Femur (tissue), 1 donor: ENCODE results near the gene ABCB9.
A peak's percentile ranks its signal among the peaks of the same experiment; 100 is the strongest.

ENCODE experiments used
- DNase-seq: peaks from one replicate; pipeline ENCODE4 v3.0.0-alpha.2; 2017

ABCB9 gene

GRCh38 chr12:122980183-122981035 is 14.1 kb upstream of the ABCB9 start, which contains the start of gene ARL6IP4:
ARL6IP4 (plus strand) TSS chr12:122980681; CDS start chr12:122981140, 459 bp downstream.
- DNase-seq: peak; percentile 77

- DNase-seq: no peak
These were observed 13.6 kb upstream of the ABCB9 start for GRCh38 chr12:122979908-122980182.

DNA sequence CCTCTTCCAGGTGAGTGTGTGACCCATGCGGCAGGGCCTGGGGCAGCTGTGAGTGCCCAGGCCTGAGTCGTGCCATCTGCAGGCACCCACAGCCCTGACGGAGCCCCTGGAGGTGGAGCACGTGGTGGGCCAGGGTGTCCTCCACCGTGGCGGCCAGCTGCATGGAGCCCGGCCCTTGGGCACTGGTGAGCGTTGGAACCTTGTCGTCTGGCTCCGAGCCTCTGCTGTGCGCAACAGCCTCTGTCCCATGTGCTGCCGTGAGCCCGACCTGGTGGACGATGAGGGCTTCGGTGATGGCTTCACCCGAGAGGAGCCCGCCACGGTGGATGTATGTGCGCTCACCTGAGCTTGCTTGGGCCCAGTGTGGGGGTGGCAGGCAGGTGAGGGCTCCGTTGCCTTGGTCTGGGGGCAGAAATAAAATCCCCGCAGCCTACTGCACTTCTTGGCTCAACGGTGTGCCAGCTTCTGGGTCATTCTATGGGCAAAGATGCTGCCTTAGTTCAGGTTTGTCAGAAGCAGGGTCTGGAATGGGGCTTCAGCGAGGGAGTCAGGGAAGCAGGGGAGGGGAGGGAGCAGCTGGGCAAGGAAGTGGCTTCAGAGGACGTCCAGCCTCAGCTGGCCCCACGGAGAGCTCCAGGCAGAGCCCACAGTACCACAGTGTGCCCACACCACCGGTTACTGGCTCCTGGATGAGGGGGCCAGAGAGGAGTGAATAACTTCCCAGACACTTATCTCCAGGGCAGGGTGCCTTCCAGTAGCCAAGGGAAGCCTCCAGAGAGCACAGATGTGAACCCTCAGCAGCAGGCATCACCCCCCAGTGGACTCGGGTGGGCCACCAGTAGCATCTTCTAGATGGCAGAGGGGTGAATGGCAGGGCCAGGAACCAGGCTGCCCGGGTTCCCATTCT is 13.0 kb upstream of the ABCB9 start:
- no peak for DNase-seq

DNA sequence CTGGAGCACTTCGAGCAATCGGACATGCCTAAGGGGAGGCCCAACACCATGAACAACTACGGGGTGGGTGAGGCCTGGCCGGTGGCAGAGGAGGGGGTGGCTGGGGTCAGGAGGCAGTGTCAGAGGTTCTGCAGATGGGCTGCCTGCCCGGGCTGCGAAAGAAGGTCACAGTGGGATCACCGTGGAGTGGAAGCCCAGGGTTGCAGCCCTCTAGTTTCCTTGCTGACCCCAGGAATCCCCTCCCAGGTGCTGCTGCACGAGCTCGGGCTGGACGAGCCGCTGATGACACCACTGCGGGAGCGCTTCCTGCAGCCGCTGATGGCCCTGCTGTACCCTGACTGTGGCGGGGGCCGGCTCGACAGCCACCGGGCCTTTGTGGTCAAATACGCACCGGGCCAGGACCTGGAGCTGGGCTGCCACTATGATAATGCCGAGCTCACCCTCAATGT is 12.3 kb upstream of the ABCB9 start:
- no peak for DNase-seq

DNA sequence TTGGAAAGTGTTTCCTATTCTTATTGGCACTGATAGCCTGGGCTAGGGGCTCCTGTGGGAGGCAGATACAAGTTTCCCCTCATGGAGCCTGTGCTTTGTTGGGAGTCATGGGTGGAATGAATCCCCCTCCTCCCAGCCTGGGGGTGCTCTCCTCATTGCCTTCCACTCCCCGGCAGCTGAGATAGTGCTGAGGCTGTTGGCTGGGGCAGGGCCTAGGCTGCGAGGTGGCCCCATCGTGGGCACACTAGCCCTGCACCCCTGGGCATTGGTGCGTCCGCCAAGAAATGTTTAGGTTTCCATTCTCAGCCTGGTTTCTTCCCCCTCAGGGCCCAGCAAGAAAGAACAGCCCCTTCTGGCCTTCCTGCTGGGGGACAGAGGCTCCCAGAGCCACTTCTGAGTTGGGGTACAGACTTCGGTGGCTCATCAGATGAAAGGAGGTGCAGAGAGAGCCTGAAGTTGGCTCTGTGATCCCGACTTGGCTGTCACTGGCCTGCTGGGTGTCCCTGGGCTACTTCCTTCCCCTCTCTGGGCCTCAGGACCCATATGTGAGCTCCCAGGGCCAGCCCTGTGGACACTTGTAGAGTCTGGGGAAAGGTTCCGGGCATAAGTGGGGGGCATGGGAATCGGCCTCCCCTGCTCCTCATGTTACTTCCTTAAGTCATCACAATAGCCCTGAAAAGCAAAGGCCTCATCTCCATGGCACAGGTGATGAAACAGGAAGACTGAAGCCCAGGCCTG is 11.6 kb upstream of the ABCB9 start:
- DNase-seq: no peak

- DNase-seq: no peak
These were observed 10.9 kb upstream of the ABCB9 start for GRCh38 chr12:122977153-122977552.

- no peak for DNase-seq
These were observed 10.3 kb upstream of the ABCB9 start for GRCh38 chr12:122976648-122976975.

- no peak for DNase-seq
These were observed 9.8 kb upstream of the ABCB9 start for GRCh38 chr12:122975790-122976647.

DNA sequence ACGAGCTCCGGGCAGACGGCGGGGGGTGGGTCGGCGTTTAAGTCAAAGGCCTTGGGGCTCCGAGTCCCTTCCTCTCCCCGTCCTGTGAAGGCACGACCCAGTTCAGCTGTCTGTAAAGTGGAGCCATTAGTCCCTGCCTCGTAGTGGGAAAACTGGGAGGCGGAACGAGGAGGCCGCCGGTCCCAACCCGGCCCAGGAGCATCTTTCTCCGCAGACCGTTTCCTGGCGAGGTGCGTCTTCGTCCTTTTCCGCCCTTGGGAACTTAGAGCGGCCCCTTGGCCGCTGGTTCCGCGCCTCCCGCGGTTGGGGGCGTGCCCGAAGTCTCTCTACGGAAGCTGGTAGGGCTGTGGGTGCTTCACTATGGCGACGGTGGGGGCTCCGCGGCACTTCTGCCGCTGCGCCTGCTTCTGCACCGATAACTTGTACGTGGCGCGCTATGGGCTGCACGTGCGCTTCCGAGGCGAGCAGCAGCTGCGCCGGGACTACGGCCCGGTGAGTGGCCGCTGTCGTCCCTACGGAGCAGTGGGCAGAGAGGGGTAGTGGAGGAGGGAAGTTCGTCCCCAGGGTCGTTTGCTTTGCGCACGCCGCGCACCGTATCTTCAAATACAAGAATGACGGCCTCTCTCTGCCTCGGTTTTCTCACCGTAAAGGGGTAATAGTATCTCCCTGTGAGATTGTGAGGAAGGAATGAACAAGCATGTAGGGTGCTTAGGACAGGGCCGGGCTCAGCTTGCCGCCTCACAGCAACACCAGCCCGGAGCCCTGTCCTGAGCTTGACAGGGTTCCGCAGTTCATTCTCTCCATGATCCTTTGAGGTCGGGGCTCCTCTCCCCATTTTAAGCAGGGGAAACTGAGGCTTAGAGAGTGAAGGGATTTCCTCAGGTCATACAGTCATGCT is 8.9 kb upstream of the ABCB9 start, which contains the start of gene OGFOD2:
OGFOD2 (plus strand) TSS at position 353 of the 898 bp plus-strand sequence; CDS start at position 361, 8 bp downstream.
- peak; percentile 95 for DNase-seq

GRCh38 chr12:122974274-122974891 is 8.1 kb upstream of the ABCB9 start:
- peak; percentile 99 for DNase-seq

DNA sequence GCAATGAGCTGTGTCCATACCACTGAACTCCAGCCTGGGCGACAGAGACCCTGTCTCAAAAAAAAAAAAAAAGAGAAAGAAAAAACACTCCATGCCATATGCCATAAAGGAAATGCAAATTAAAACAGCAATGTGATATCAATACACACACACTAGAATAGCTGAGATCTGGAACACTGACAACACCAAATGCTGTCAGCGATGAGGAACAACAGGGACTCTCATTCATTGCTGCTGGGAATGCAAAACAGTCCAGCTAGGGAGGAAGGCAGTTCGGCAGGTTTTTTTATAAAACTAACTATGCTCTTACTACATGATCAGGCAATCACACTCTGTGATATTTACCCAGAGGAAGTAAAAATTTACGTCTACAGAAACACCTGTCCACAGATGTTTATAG is 3.4 kb upstream of the ABCB9 start:
- no peak for DNase-seq

DNA sequence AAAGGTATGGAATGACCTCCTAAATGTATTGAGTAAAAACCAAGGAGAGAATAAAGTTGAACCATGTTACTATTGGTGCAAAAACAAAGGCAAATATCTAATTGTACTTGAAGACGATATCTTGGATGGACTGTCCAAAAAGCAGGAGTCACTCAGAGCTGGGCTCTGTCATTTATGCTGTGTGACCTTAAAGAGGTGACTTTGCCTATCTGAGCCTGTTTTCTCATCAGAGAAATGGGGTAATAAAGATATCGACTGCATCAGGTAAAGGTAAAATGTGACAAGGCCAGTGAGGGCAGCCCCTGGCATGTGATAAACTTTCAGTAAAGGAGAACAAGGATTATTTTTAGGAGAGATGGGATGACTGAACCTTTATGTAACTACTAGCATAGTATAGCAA is 1.8 kb upstream of the ABCB9 start:
- no peak for DNase-seq

DNA sequence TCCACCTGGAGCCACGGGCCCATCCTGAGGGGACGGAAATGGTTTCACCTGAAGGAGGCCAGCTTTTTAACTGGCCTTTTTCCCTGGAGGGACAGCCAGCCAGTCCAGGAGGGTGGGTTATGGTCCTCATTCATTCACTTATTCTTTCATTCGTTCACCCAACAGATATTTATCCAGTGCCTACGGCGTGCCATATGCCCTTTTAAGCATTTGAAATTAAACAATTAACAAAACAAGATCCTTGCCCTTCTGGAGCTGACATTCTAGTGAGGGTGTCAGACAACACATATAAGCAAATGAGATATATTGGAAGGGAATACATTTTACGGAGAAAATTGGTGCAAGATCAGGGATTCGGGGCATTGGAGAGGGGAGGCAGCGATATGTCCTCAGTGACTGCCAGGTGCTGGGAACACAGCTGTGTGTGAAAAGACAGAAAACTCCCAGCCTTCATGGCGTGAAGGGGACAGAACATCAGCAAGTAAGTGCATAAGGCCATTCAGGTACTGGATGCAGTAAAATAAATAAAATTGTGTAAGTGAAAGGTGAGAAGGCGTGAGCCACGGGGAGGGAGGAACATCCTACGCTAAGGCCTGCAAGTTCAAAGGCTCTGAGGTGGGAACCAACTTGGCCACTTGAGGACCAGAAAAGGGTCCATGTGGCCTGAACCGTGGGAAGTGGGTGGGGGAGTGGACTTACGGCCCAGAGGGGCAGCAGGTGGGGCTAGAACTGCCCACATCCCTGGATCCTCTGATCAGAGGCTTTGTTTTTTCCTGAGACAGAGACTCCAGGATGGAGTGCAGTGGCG is 684 bp upstream of the ABCB9 start:
- DNase-seq: no peak

DNA sequence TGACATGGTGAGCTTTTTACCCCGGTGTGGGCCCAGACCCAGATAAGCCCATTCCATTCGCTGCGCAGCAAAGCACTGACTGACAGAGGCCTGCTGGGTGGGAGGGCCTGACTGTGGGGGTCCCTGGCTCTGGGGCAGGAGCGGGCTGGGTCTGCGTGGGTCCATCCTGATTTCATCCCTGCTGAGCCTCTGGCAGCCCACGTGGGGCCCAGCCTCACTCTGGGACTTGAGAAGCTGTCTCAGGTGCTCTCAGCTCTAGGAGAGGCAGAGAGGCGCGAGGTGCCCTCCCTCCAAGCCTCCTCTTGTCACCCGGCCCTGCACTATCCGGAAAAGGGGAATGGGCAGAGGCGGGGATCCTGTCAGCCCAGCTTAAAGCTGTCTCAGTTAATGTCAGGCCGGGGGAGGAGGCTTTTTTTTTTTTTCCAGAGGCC is 927 bp downstream of the ABCB9 start:
- DNase-seq: no peak

GRCh38 chr12:122964439-122965257 is 1.6 kb downstream of the ABCB9 start:
- no peak for DNase-seq

DNA sequence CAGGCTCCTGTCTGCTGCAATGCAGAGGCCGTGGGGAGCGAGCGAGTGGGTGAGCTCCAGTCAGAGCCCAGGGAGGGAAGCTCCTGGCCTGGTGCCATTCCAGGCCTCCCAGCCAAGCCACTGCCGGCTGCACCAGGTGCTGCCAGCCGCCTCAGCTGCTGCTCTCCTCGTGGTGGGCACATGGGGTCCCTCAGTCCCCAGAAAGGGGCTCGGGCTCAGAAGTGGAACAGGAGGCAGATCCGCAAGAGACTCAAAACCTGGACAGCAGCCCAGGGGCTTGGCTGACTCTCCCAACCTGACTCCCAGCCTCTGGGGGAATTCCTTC is 2.4 kb downstream of the ABCB9 start:
- no peak for DNase-seq

- no peak for DNase-seq
These were observed 4.5 kb downstream of the ABCB9 start for GRCh38 chr12:122961531-122962329.

GRCh38 chr12:122960193-122960569 is 6.1 kb downstream of the ABCB9 start:
- DNase-seq: no peak
